Measurements from ENCODE around the gene PARVB. TPM values are rescaled to one million over a fixed set of nuclear protein-coding genes. Genes with fewer than 3 reads are reported as not detected.
A peak's percentile ranks its signal among the peaks of the same experiment; 100 is the strongest.

PARVB gene
- total and polyA plus RNA-seq, 11 donors: 54.9 to 172 (median 95.8) TPM

DNA sequence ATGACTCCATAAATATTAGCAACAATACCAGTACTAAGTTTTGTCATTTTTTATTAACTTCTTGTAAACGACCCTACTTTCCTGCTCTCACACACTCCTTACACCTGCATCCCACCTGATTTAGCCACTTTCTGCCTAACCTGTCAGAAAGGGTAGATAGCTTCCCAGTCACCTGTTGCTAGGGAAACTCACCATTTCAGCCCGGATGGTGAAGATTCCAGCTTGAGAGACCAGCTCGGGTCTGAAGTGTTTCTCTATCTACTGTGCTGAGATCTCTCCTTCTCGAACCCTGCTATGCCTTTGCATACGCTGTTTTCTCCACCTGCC lies 156.6 kb downstream of the PARVB start, which contains the start of gene PARVG:
TSS of gene PARVG (plus strand) at position 220 of the 327 bp plus-strand sequence. CDS start 2,405 bp downstream, outside the sequence.
- Histone ChIP-seq H3K36me3 (peaks cover 0 to 12% (median 0%) of the 10 kb centered on the region in 9 donors), H3K4me3 (peak within 1 kb of the TSS in 11 of 12 donors; percentile 5 to 68 (median 31)), H3K4me1 (peaks cover 0 to 19% (median 0%) of the 10 kb centered on the region in 12 donors), H3K27ac (peak within 1 kb of the TSS in 6 of 12 donors; percentile 29 to 93 (median 54)), H3K27me3 (peaks cover 0 to 34% (median 12%) of the 10 kb centered on the region in 9 donors), H3K9me3 (no peaks in the 10 kb centered on the region)
- WGBS, 4 donors: 63 to 66% (median 65%) methylated on average over 5 of the region's 5 CpGs
- DNase-seq: no peak
- ATAC-seq: no peak
- TF ChIP-seq CTCF (IDR thresholded peaks at IDR 0.05) (no peak), POLR2A (IDR thresholded peaks at IDR 0.05) (no peak)
- intact Hi-C loops (cut with DNase I): no loop called here

DNA sequence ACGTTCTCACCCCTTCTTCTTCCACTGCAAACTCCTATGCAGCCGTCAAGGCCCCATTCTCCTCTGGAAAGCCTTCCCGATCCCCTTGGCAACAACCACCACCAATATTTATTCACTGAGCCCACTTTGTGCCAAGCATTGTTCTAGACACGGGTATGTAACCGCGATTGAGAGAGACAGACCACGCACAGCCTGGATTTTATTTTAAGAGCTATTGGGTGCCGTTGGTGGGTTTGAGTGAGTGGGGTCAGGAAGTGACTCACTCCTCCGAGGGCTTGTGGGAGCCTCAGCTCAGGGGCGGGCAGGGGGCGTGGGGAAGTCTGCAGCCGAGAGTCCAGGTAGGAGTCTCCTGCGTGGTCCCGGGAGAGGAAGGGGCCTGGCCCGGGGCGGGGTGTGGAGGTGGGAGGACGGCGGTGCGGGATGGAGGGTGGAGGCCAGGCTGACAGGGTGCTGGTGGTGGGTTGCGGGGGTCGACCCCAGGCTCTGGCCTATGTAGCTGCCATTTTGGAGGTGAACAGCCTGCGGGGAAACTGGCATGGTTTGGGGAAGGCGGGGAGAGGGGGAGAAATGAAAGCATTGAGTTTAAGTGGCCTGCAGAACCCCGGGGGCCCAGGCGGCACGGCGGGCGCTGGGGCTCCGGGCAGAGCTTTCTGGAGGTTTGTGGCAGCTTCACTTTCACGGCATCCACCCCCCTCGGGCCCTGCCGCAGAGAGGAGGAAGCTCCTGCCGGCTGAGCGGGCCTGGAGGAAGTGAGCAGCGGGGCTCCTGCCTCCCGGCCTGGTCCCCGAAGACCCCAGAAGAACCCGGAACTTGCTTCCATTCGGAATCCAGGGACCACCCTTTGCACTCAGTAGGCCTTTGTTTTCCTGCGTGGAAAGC lies 157.2 kb downstream of the PARVB start:
- WGBS, 4 donors: 53 to 60% (median 54%) methylated on average over 39 to 40 of the region's 40 CpGs
- intact Hi-C loops (cut with DNase I): no loop called here
- Histone ChIP-seq H3K4me3 (peak overlapping the region in 11 of 12 donors; percentile 5 to 68 (median 31)), H3K27me3 (peaks cover 0 to 34% (median 12%) of the 10 kb centered on the region in 9 donors), H3K4me1 (peaks cover 0 to 19% (median 0%) of the 10 kb centered on the region in 12 donors), H3K36me3 (peaks cover 0 to 18% (median 0%) of the 10 kb centered on the region in 9 donors), H3K27ac (peak overlapping the region in 6 of 12 donors; percentile 29 to 93 (median 54)), H3K9me3 (no peaks in the 10 kb centered on the region)
- DNase-seq (peak in 2 of 5 donors; percentile 53 to 54), ATAC-seq (peak in 3 of 4 donors; percentile 36 to 73 (median 41))
- TF ChIP-seq CTCF (IDR thresholded peaks at IDR 0.05) (no peak), POLR2A (IDR thresholded peaks at IDR 0.05) (no peak)

GRCh38 chr22:44181912-44182587 lies 157.9 kb downstream of the PARVB start:
- Histone ChIP-seq H3K27ac (peak overlapping the region in 6 of 12 donors; percentile 29 to 93 (median 54)), H3K4me1 (peaks cover 0 to 19% (median 0%) of the 10 kb centered on the region in 12 donors), H3K36me3 (peaks cover 0 to 22% (median 0%) of the 10 kb centered on the region in 9 donors), H3K4me3 (peak overlapping the region in 11 of 12 donors; percentile 5 to 68 (median 31)), H3K27me3 (peaks cover 0 to 34% (median 12%) of the 10 kb centered on the region in 9 donors), H3K9me3 (no peaks in the 10 kb centered on the region)
- ATAC-seq (peak in 3 of 4 donors; percentile 9 to 24 (median 15)), DNase-seq (no peak)
- intact Hi-C loops (cut with DNase I): no loop called here
- 60 to 71% (median 68%) methylated on average over 8 to 17 of the region's 17 CpGs for WGBS, 4 donors
- TF ChIP-seq POLR2A (IDR thresholded peaks at IDR 0.05) (no peak), CTCF (IDR thresholded peaks at IDR 0.05) (no peak)
